Measurements from ENCODE around the gene ARHGEF3.

The ARHGEF3 gene

GRCh38 chr3:56795829-56796185 is 5.9 kb downstream of the ARHGEF3 start:
- no peak for DNase-seq (ENCODE audit: low spot score)

GRCh38 chr3:56795097-56795828 is 6.5 kb downstream of the ARHGEF3 start:
- no peak for DNase-seq (ENCODE audit: low spot score)

- no peak for DNase-seq (ENCODE audit: low spot score)
Measured at GRCh38 chr3:56792193-56792592, 9.6 kb downstream of the ARHGEF3 start.

- DNase-seq (ENCODE audit: low spot score), result peak; percentile 72
Measured at GRCh38 chr3:56790016-56790821, 11.5 kb downstream of the ARHGEF3 start.

GRCh38 chr3:56789076-56789475 is 12.7 kb downstream of the ARHGEF3 start:
- DNase-seq (ENCODE audit: low spot score), result no peak

GRCh38 chr3:56788521-56788920 is 13.2 kb downstream of the ARHGEF3 start:
- no peak for DNase-seq (ENCODE audit: low spot score)

- DNase-seq (ENCODE audit: low spot score), result peak; percentile 44
Measured at GRCh38 chr3:56787784-56788256, 13.9 kb downstream of the ARHGEF3 start.

GRCh38 chr3:56787258-56787775 is 14.4 kb downstream of the ARHGEF3 start:
- DNase-seq (ENCODE audit: low spot score), result peak; percentile 24

GRCh38 chr3:56785499-56785898 is 16.2 kb downstream of the ARHGEF3 start:
- no peak for DNase-seq (ENCODE audit: low spot score)

GRCh38 chr3:56784448-56785001 is 17.2 kb downstream of the ARHGEF3 start:
- no peak for DNase-seq (ENCODE audit: low spot score)

- peak; percentile 92 for DNase-seq (ENCODE audit: low spot score)
Measured at GRCh38 chr3:56783644-56784447, 17.9 kb downstream of the ARHGEF3 start.

GRCh38 chr3:56782906-56783305 is 18.8 kb downstream of the ARHGEF3 start:
- peak; percentile 27 for DNase-seq (ENCODE audit: low spot score)

GRCh38 chr3:56782215-56782614 is 19.5 kb downstream of the ARHGEF3 start:
- no peak for DNase-seq (ENCODE audit: low spot score)

GRCh38 chr3:56781762-56782161 is 20.0 kb downstream of the ARHGEF3 start:
- DNase-seq (ENCODE audit: low spot score), result no peak

GRCh38 chr3:56780936-56781335 is 20.8 kb downstream of the ARHGEF3 start:
- no peak for DNase-seq (ENCODE audit: low spot score)

- no peak for DNase-seq (ENCODE audit: low spot score)
Measured at GRCh38 chr3:56778893-56779292, 22.9 kb downstream of the ARHGEF3 start.

GRCh38 chr3:56776556-56776950 is 25.2 kb downstream of the ARHGEF3 start:
- DNase-seq (ENCODE audit: low spot score), result no peak

- DNase-seq (ENCODE audit: low spot score), result no peak
Measured at GRCh38 chr3:56775838-56776555, 25.8 kb downstream of the ARHGEF3 start.

GRCh38 chr3:56775445-56775837 is 26.3 kb downstream of the ARHGEF3 start:
- no peak for DNase-seq (ENCODE audit: low spot score)

- no peak for DNase-seq (ENCODE audit: low spot score)
Measured at GRCh38 chr3:56773986-56774385, 27.8 kb downstream of the ARHGEF3 start.
